Neural progenitor cell (in vitro differentiated cells): ENCODE measurements around the gene SLX4. TPM values are rescaled to one million over a fixed set of nuclear protein-coding genes. Genes with fewer than 3 reads are reported as not detected.

ENCODE experiments used
- DNase-seq: peaks from one replicate; pipeline ENCODE4 v3.0.0-alpha.2; 2016; ENCODE audit warnings: low spot score
- H2AFZ ChIP-seq: fragments of 200-600 bp; sonication (generic); replicated peaks from 2 replicates; pipeline ENCODE4 v1.6.1; 2016; ENCODE audit warnings: antibody characterized with exemption
- H3F3A ChIP-seq: fragments of 200-600 bp; sonication (generic); 2 replicates; pipeline ENCODE4 v1.6.1; 2016; ENCODE audit warnings: antibody characterized with exemption, low read depth
- H3K27ac ChIP-seq: fragments of 200-600 bp; sonication (generic); 2 replicates; pipeline ENCODE4 v1.5.1; 2016; ENCODE audit warnings: mild to moderate bottlenecking
- H3K27me3 ChIP-seq: fragments of 200-600 bp; sonication (generic); 2 replicates; pipeline ENCODE4 v1.6.1; 2016; ENCODE audit warnings: mild to moderate bottlenecking, moderate library complexity
- H3K36me3 ChIP-seq: fragments of 200-600 bp; sonication (generic); 2 replicates; pipeline ENCODE4 v1.5.1; 2016
- H3K4me1 ChIP-seq: fragments of 200-600 bp; sonication (generic); 2 replicates; pipeline ENCODE4 v1.6.1; 2016; ENCODE audit warnings: mixed run types
- H3K4me2 ChIP-seq: fragments of 200-600 bp; sonication (generic); 2 replicates; pipeline ENCODE4 v1.6.1; 2016
- H3K4me3 ChIP-seq: fragments of 200-600 bp; sonication (generic); 2 replicates; pipeline ENCODE4 v1.5.1; 2016
- H3K79me2 ChIP-seq: fragments of 200-600 bp; sonication (generic); 2 replicates; pipeline ENCODE4 v1.6.1; 2016; ENCODE audit warnings: low read depth
- H3K9ac ChIP-seq: fragments of 200-600 bp; sonication (generic); 2 replicates; pipeline ENCODE4 v1.6.1; 2016
- H3K9me3 ChIP-seq: fragments of 200-600 bp; sonication (generic); 2 replicates; pipeline ENCODE4 v1.5.1; 2016; ENCODE audit warnings: low read depth
- H4K20me1 ChIP-seq: fragments of 200-600 bp; sonication (generic); 2 replicates; pipeline ENCODE4 v1.6.1; 2016; ENCODE audit warnings: low read depth
- H3K27ac Mint-ChIP-seq: 3 replicates; pipeline ENCODE4 v1.8.0; 2021; ENCODE audit warnings: mixed read lengths
- H3K27me3 Mint-ChIP-seq: 2 replicates; pipeline ENCODE4 v1.8.0; 2022; ENCODE audit warnings: low read depth, mild to moderate bottlenecking, inconsistent platforms, moderate library complexity, mixed read lengths; ENCODE audit not compliant: insufficient read depth
- H3K36me3 Mint-ChIP-seq: 3 replicates; pipeline ENCODE4 v1.8.0; 2021; ENCODE audit warnings: mixed read lengths
- H3K4me1 Mint-ChIP-seq: 3 replicates; pipeline ENCODE4 v1.8.0; 2021; ENCODE audit warnings: mixed read lengths
- H3K4me3 Mint-ChIP-seq: 3 replicates; pipeline ENCODE4 v1.8.0; 2021; ENCODE audit warnings: mild to moderate bottlenecking, moderate library complexity, mixed read lengths
- H3K9me3 Mint-ChIP-seq: 3 replicates; pipeline ENCODE4 v1.8.0; 2020; ENCODE audit warnings: mixed read lengths
- CTCF ChIP-seq: fragments of 200-600 bp; sonication (generic); IDR thresholded peaks from 2 replicates; pipeline ENCODE4 v1.5.1; 2017; ENCODE audit warnings: antibody characterized with exemption, mild to moderate bottlenecking
- EZH2 ChIP-seq: fragments of 200-600 bp; sonication (generic); IDR thresholded peaks from 2 replicates; pipeline ENCODE4 v1.6.1; 2017; ENCODE audit warnings: antibody characterized with exemption, mild to moderate bottlenecking, moderate library complexity
- EZH2phosphoT487 ChIP-seq: fragments of 200-600 bp; sonication (generic); IDR thresholded peaks from 2 replicates; pipeline ENCODE4 v1.6.1; 2017; ENCODE audit warnings: antibody characterized with exemption
- total RNA-seq: library from RNA; depleted of rRNA; stranded (reverse); fragments of >200 nt; gene quantifications from 2 replicates; pipeline ENCODE4 v1.2.3, GENCODE V29; 2015; ENCODE audit warnings: low replicate concordance

SLX4 gene
- total RNA-seq, 1 donor from 2014 or later: 7.7 TPM

DNA sequence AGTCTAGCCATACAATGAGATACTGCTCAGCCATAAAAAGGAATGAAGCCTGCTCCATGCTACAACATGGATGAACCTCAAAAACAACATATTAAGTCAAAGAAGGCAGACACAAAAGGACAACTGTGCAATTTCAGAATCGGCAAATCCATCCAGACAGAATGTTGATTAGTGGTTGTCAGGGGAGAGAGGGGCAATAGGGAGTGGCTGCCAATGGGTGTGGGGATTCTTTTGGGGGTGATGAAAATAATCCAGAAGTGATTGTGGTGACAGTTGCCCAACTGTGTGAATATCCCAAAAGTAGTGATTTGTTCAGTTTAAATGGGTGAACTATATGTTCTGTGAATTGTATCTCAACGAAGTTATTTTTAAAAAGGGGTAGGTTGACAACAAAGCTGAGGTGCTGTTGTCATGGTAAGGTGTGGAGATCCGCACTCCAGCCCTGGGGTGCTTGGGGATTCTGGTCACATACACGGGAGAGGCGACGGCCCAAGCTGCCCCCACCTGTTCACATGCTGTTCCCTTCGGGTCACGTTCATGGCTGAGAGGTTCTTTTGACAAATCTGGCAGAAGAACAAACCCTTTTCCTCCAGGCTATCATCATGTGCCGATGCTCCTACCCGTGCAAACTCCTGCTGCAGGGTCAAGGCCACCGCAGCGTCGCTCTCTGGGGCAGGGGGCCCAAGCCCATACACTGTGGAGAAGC, 9.6 kb downstream of the SLX4 start:
- Mint-ChIP-seq H3K27ac (no peak overlapping the region), H3K9me3 (peaks cover 17% of the 10 kb centered on the region)
- TF ChIP-seq EZH2: no peak
- no peak for TF ChIP-seq CTCF
- TF ChIP-seq EZH2phosphoT487: no peak

GRCh38 chr16:3599922-3600321, 11.5 kb downstream of the SLX4 start:
- H3K4me1 Mint-ChIP-seq: no peaks in the 10 kb centered on the region
- no peaks in the 10 kb centered on the region for H3K27me3 Mint-ChIP-seq
- no peak overlapping the region for H3K4me3 Mint-ChIP-seq
- Histone ChIP-seq H4K20me1 (no peaks in the 10 kb centered on the region), H3K36me3 (no peaks in the 10 kb centered on the region), H3K4me3 (no peak overlapping the region), H3K27me3 (no peaks in the 10 kb centered on the region), H3F3A (no peaks in the 10 kb centered on the region), H3K4me2 (no peak overlapping the region), H2AFZ (no peak overlapping the region), H3K9me3 (no peaks in the 10 kb centered on the region), H3K79me2 (no peaks in the 10 kb centered on the region), H3K27ac (no peak overlapping the region), H3K9ac (no peak overlapping the region), H3K4me1 (no peaks in the 10 kb centered on the region)
- no peak for DNase-seq
- H3K36me3 Mint-ChIP-seq: peaks cover 53% of the 10 kb centered on the region
- no peak for TF ChIP-seq EZH2
- no peak for TF ChIP-seq EZH2phosphoT487
- no peak for TF ChIP-seq CTCF
- peaks cover 17% of the 10 kb centered on the region for H3K9me3 Mint-ChIP-seq
- H3K27ac Mint-ChIP-seq: no peak overlapping the region

More for the DNA sequence above, 9.6 kb downstream of the SLX4 start:
- Histone ChIP-seq H4K20me1 (no peaks in the 10 kb centered on the region), H3K36me3 (no peaks in the 10 kb centered on the region), H3K79me2 (no peaks in the 10 kb centered on the region), H3K9me3 (no peaks in the 10 kb centered on the region), H3K27me3 (no peaks in the 10 kb centered on the region), H3K4me3 (no peak overlapping the region), H3K4me1 (no peaks in the 10 kb centered on the region), H3F3A (no peaks in the 10 kb centered on the region), H3K27ac (no peak overlapping the region), H3K9ac (no peak overlapping the region), H2AFZ (no peak overlapping the region), H3K4me2 (no peak overlapping the region)
- no peak for DNase-seq
- Mint-ChIP-seq H3K36me3 (peaks cover 56% of the 10 kb centered on the region), H3K4me3 (no peak overlapping the region), H3K4me1 (no peaks in the 10 kb centered on the region), H3K27me3 (no peaks in the 10 kb centered on the region)

DNA sequence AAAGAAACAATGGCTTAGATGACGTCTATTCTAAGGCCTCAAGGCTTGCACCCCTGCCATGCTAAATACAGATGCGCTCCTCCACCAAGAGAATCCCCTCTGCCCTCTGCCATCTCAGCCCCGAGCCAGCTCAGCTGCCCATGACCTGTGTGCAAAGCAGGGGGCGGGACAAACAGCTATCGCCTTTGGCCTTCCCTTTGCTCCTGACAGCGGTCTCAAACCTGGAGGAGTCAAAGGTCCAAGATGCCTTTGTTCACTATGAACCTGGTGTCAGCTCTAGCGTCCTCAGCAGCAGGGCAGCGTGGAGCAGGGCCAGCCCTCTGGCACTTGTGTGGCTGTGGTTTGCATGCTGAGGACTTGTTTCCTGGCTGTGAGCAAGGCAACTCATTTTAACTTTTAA, 12.3 kb downstream of the SLX4 start:
- no peak overlapping the region for H3K4me3 Mint-ChIP-seq
- peaks cover 17% of the 10 kb centered on the region for H3K9me3 Mint-ChIP-seq
- no peaks in the 10 kb centered on the region for H3K4me1 Mint-ChIP-seq
- peaks cover 52% of the 10 kb centered on the region for H3K36me3 Mint-ChIP-seq
- Histone ChIP-seq H3K27me3 (no peaks in the 10 kb centered on the region), H2AFZ (no peak overlapping the region), H3K9ac (no peak overlapping the region), H3K4me3 (no peak overlapping the region), H3K4me2 (no peak overlapping the region), H3K27ac (no peak overlapping the region), H3K79me2 (no peaks in the 10 kb centered on the region), H3F3A (no peaks in the 10 kb centered on the region), H4K20me1 (no peaks in the 10 kb centered on the region), H3K4me1 (no peaks in the 10 kb centered on the region), H3K36me3 (no peaks in the 10 kb centered on the region), H3K9me3 (no peaks in the 10 kb centered on the region)
- no peaks in the 10 kb centered on the region for H3K27me3 Mint-ChIP-seq
- no peak for TF ChIP-seq EZH2
- TF ChIP-seq EZH2phosphoT487: no peak
- TF ChIP-seq CTCF: no peak
- no peak overlapping the region for H3K27ac Mint-ChIP-seq
- DNase-seq: no peak
